OCI-LY3 (cell line): ENCODE data around the gene MARK1.

Source experiments
- H2AFZ ChIP-seq: fragments of 200-600, 300-600 bp; shearing (Covaris generic); 2 replicates; pipeline ENCODE4 v1.6.0; 2014; ENCODE audit warnings: antibody characterized with exemption, low read depth, low read length
- H3K27ac ChIP-seq: fragments of 200-600, 300-600 bp; sonication (generic); 2 replicates; pipeline ENCODE4 v1.5.1; 2014; ENCODE audit warnings: mild to moderate bottlenecking, low read length, moderate library complexity, mixed read lengths
- H3K27me3 ChIP-seq: fragments of 200-600, 300-600 bp; sonication (generic); 2 replicates; pipeline ENCODE4 v1.6.1; 2014; ENCODE audit warnings: low read depth, low read length, mixed read lengths
- H3K36me3 ChIP-seq: fragments of 200-600, 300-600 bp; sonication (generic); replicated peaks from 2 replicates; pipeline ENCODE3; 2014; ENCODE audit warnings: low read depth, low read length, mixed read lengths
- H3K4me1 ChIP-seq: fragments of 300-600, 200-600 bp; sonication (generic); 2 replicates; pipeline ENCODE4 v1.6.1; 2014; ENCODE audit warnings: low read length, mixed read lengths
- H3K4me2 ChIP-seq: fragments of 200-600, 300-600 bp; sonication (generic); 2 replicates; pipeline ENCODE4 v1.6.1; 2014; ENCODE audit warnings: low read length, mixed read lengths
- H3K4me3 ChIP-seq: fragments of 300-600, 200-600 bp; sonication (generic); 2 replicates; pipeline ENCODE4 v1.5.1; 2014; ENCODE audit warnings: antibody characterized with exemption, mild to moderate bottlenecking, low read length, moderate library complexity
- H3K79me2 ChIP-seq: fragments of 300-600, 200-600 bp; shearing (Covaris generic); 2 replicates; pipeline ENCODE4 v1.6.1; 2014; ENCODE audit warnings: mild to moderate bottlenecking, low read length, mixed read lengths
- H3K9ac ChIP-seq: fragments of 300-600, 200-600 bp; shearing (Covaris generic); 2 replicates; pipeline ENCODE4 v1.6.0; 2014; ENCODE audit warnings: mild to moderate bottlenecking, low read length, moderate library complexity
- H3K9me3 ChIP-seq: fragments of 200-600, 300-600 bp; shearing (Covaris generic); 2 replicates; pipeline ENCODE4 v1.6.1; 2014; ENCODE audit warnings: low read length, mixed read lengths; ENCODE audit not compliant: insufficient read depth
- H4K20me1 ChIP-seq: fragments of 200-600, 300-600 bp; sonication (generic); 2 replicates; pipeline ENCODE4 v1.6.1; 2016; ENCODE audit warnings: low read length, mixed read lengths; ENCODE audit not compliant: insufficient read depth
- CTCF ChIP-seq: fragments of 200-600, 300-600 bp; sonication (generic); IDR thresholded peaks from 2 replicates; pipeline ENCODE4 v1.5.1; 2014; ENCODE audit warnings: antibody characterized with exemption, low read length, low read depth
- EZH2phosphoT487 ChIP-seq: fragments of 200-600 bp; shearing (Covaris generic); IDR thresholded peaks from 2 replicates; pipeline ENCODE4 v1.6.1; 2018; ENCODE audit warnings: antibody characterized with exemption, mixed run types, low read depth

The MARK1 gene

GRCh38 chr1:220565670-220566069 lies 37.7 kb downstream of the MARK1 start:
- Histone ChIP-seq H3K9ac (no peak overlapping the region), H3K79me2 (no peaks in the 10 kb centered on the region), H3K4me1 (no peaks in the 10 kb centered on the region)

GRCh38 chr1:220566869-220567268 lies 38.9 kb downstream of the MARK1 start:
- H3K36me3 ChIP-seq, result no peaks in the 10 kb centered on the region
- no peak overlapping the region for H3K9ac ChIP-seq
- H3K27ac ChIP-seq, result no peak overlapping the region
- no peaks in the 10 kb centered on the region for H3K9me3 ChIP-seq
- H3K27me3 ChIP-seq, result no peaks in the 10 kb centered on the region
- TF ChIP-seq EZH2phosphoT487 (no peak), CTCF (no peak)
- H3K79me2 ChIP-seq, result no peaks in the 10 kb centered on the region
- H3K4me3 ChIP-seq, result no peak overlapping the region
- H3K4me2 ChIP-seq, result no peak overlapping the region
- no peak overlapping the region for H2AFZ ChIP-seq
- no peaks in the 10 kb centered on the region for H3K4me1 ChIP-seq
- no peaks in the 10 kb centered on the region for H4K20me1 ChIP-seq

More at GRCh38 chr1:220565670-220566069, 37.7 kb downstream of the MARK1 start:
- Histone ChIP-seq H3K4me3 (no peak overlapping the region), H3K9me3 (no peaks in the 10 kb centered on the region), H3K27me3 (no peaks in the 10 kb centered on the region), H3K36me3 (no peaks in the 10 kb centered on the region), H3K4me2 (no peak overlapping the region), H2AFZ (no peak overlapping the region), H3K27ac (no peak overlapping the region), H4K20me1 (no peaks in the 10 kb centered on the region)
- no peak for TF ChIP-seq CTCF
- no peak for TF ChIP-seq EZH2phosphoT487

GRCh38 chr1:220572416-220572815 lies 44.5 kb downstream of the MARK1 start:
- Histone ChIP-seq H4K20me1 (no peaks in the 10 kb centered on the region), H3K79me2 (no peaks in the 10 kb centered on the region), H2AFZ (no peak overlapping the region), H3K9ac (no peak overlapping the region), H3K36me3 (no peaks in the 10 kb centered on the region), H3K4me3 (no peak overlapping the region), H3K4me1 (no peaks in the 10 kb centered on the region), H3K27me3 (no peaks in the 10 kb centered on the region), H3K27ac (no peak overlapping the region), H3K9me3 (peaks cover 11% of the 10 kb centered on the region), H3K4me2 (no peak overlapping the region)
- TF ChIP-seq CTCF (no peak), EZH2phosphoT487 (no peak)

- H3K79me2 ChIP-seq, result no peaks in the 10 kb centered on the region
- H2AFZ ChIP-seq, result no peak overlapping the region
- no peak overlapping the region for H3K9ac ChIP-seq
- peaks cover 11% of the 10 kb centered on the region for H3K9me3 ChIP-seq
- no peak overlapping the region for H3K4me2 ChIP-seq
- H4K20me1 ChIP-seq, result no peaks in the 10 kb centered on the region
- H3K4me3 ChIP-seq, result no peak overlapping the region
- H3K4me1 ChIP-seq, result no peaks in the 10 kb centered on the region
- no peak for TF ChIP-seq EZH2phosphoT487
- no peak for TF ChIP-seq CTCF
- H3K36me3 ChIP-seq, result no peaks in the 10 kb centered on the region
- H3K27ac ChIP-seq, result no peak overlapping the region
- no peaks in the 10 kb centered on the region for H3K27me3 ChIP-seq
Measured at GRCh38 chr1:220573836-220574235, 45.9 kb downstream of the MARK1 start.
